ENCODE measurements around the gene SNX27.
"Not testable (repeated sequence)": the region's sequence is repeated elsewhere in the genome, so short reads cannot be mapped to it uniquely, and the experiment has no call there.

The SNX27 gene

GRCh38 chr1:151643085-151643484, 31.2 kb downstream of the SNX27 start:
- not testable (repeated sequence) for DNase-seq

GRCh38 chr1:151644001-151644400, 32.2 kb downstream of the SNX27 start:
- DNase-seq, result no peak

- no peak for DNase-seq
Measured at GRCh38 chr1:151653397-151653796, 41.5 kb downstream of the SNX27 start.

- DNase-seq, result no peak
Measured at GRCh38 chr1:151655371-151655770, 43.5 kb downstream of the SNX27 start.

GRCh38 chr1:151661751-151662150, 49.9 kb downstream of the SNX27 start:
- no peak for DNase-seq

- no peak for DNase-seq
Measured at GRCh38 chr1:151668090-151668489, 56.2 kb downstream of the SNX27 start.

GRCh38 chr1:151670036-151670675, 58.3 kb downstream of the SNX27 start:
- DNase-seq, result not testable (repeated sequence)

GRCh38 chr1:151673407-151673806, 61.6 kb downstream of the SNX27 start:
- DNase-seq, result no peak

GRCh38 chr1:151680391-151680790, 68.5 kb downstream of the SNX27 start:
- DNase-seq, result no peak

- no peak for DNase-seq
Measured at GRCh38 chr1:151680826-151681225, 69.0 kb downstream of the SNX27 start.

GRCh38 chr1:151681923-151682322, 70.1 kb downstream of the SNX27 start:
- DNase-seq, result no peak

GRCh38 chr1:151682901-151683300, 71.1 kb downstream of the SNX27 start:
- not testable (repeated sequence) for DNase-seq

- no peak for DNase-seq
Measured at GRCh38 chr1:151684128-151684527, 72.3 kb downstream of the SNX27 start.

- no peak for DNase-seq
Measured at GRCh38 chr1:151686561-151686960, 74.7 kb downstream of the SNX27 start.

GRCh38 chr1:151689494-151689893, 77.6 kb downstream of the SNX27 start:
- no peak for DNase-seq

GRCh38 chr1:151692226-151692625, 80.4 kb downstream of the SNX27 start:
- no peak for DNase-seq

- DNase-seq, result no peak
Measured at GRCh38 chr1:151693057-151693651, 81.3 kb downstream of the SNX27 start.

GRCh38 chr1:151701515-151701914, 89.7 kb downstream of the SNX27 start:
- DNase-seq, result no peak

GRCh38 chr1:151702936-151703335, 91.1 kb downstream of the SNX27 start:
- no peak for DNase-seq

GRCh38 chr1:151703813-151704212, 92.0 kb downstream of the SNX27 start:
- DNase-seq, result no peak

- DNase-seq, result no peak
Measured at GRCh38 chr1:151704246-151704645, 92.4 kb downstream of the SNX27 start.

- no peak for DNase-seq
Measured at GRCh38 chr1:151705146-151705545, 93.3 kb downstream of the SNX27 start.

- no peak for DNase-seq
Measured at GRCh38 chr1:151705753-151706463, 94.1 kb downstream of the SNX27 start.

Data from cortex of kidney (tissue), 1 donor.